Hepatocyte (in vitro differentiated cells): ENCODE data around the gene CD37.

Experiments used
- CTCF ChIP-seq: fragments of 200-600 bp; sonication (generic); IDR thresholded peaks from 2 replicates; pipeline ENCODE4 v1.5.1; 2016; ENCODE audit warnings: antibody characterized with exemption, mild to moderate bottlenecking; ENCODE audit not compliant: poor library complexity
- EZH2 ChIP-seq: fragments of 200-600 bp; sonication (generic); IDR thresholded peaks from 2 replicates; pipeline ENCODE4 v1.6.1; 2016; ENCODE audit warnings: antibody characterized with exemption, mild to moderate bottlenecking, borderline replicate concordance
- EZH2phosphoT487 ChIP-seq: fragments of 200-600 bp; sonication (generic); IDR thresholded peaks from one replicate; pipeline ENCODE4 v1.6.1; 2018; ENCODE audit warnings: antibody characterized with exemption, mild to moderate bottlenecking, low read depth, moderate library complexity; ENCODE audit not compliant: unreplicated experiment, severe bottlenecking

- TF ChIP-seq CTCF (no peak), EZH2phosphoT487 (no peak), EZH2 (no peak)
Observed at GRCh38 chr19:49362048-49362928, 27.1 kb downstream of the CD37 start, which contains the start of gene TEAD2.
